Esophagus muscularis mucosa (tissue), 3 donors: ENCODE data around the gene NKIRAS2.

Experiments used
- POLR2A ChIP-seq: fragments of 450-650 bp; IDR thresholded peaks from one replicate; pipeline ENCODE4 v1.6.1; 2017; ENCODE audit warnings: antibody characterized with exemption, moderate library complexity, mild to moderate bottlenecking, low read depth
- TF ChIP-seq, protein P1 (sequence below), 3 experiments: fragments of 200-600 bp in 2 of 3; fragments of 450-650 bp in 1 of 3; sonication (generic) in 2 of 3; IDR thresholded peaks; one replicate each; pipeline ENCODE4 v1.5.1; 2017 to 2019; ENCODE audit warnings: antibody characterized with exemption in 3 of 3, mild to moderate bottlenecking in 2 of 3, moderate library complexity in 1 of 3

GRCh38 chr17:41977991-41978390 lies 41.9 kb upstream of the NKIRAS2 start:
- TF ChIP-seq, protein P1, sequence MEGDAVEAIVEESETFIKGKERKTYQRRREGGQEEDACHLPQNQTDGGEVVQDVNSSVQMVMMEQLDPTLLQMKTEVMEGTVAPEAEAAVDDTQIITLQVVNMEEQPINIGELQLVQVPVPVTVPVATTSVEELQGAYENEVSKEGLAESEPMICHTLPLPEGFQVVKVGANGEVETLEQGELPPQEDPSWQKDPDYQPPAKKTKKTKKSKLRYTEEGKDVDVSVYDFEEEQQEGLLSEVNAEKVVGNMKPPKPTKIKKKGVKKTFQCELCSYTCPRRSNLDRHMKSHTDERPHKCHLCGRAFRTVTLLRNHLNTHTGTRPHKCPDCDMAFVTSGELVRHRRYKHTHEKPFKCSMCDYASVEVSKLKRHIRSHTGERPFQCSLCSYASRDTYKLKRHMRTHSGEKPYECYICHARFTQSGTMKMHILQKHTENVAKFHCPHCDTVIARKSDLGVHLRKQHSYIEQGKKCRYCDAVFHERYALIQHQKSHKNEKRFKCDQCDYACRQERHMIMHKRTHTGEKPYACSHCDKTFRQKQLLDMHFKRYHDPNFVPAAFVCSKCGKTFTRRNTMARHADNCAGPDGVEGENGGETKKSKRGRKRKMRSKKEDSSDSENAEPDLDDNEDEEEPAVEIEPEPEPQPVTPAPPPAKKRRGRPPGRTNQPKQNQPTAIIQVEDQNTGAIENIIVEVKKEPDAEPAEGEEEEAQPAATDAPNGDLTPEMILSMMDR (IDR thresholded peaks at IDR 0.05) = no peak
- TF ChIP-seq POLR2A = no peak
